AG08395 (cell line): ENCODE measurements around the gene PCARE.
A peak's percentile ranks its signal among the peaks of the same experiment; 100 is the strongest.
"Not testable (repeated sequence)": the region's sequence is repeated elsewhere in the genome, so short reads cannot be mapped to it uniquely, and the experiment has no call there.

ENCODE experiments used
- DNase-seq: peaks from one replicate; pipeline ENCODE4 v3.0.0; 2012; ENCODE audit warnings: mixed read lengths, low spot score

The PCARE gene

GRCh38 chr2:29074411-29074810 lies at the start of gene PCARE:
Gene PCARE, minus strand, starts transcription at chr2:29074523. Its CDS starts 262 bp downstream, at chr2:29074261.
- no peak for DNase-seq

- peak; percentile 71 for DNase-seq
Measured at GRCh38 chr2:29123617-29124349, 49.5 kb upstream of the PCARE start.

- no peak for DNase-seq
Measured at GRCh38 chr2:29120846-29121245, 46.5 kb upstream of the PCARE start.

GRCh38 chr2:29119211-29119610 lies 44.9 kb upstream of the PCARE start:
- no peak for DNase-seq

- DNase-seq = peak; percentile 28
Measured at GRCh38 chr2:29117636-29118303, 43.4 kb upstream of the PCARE start.

GRCh38 chr2:29115797-29116781 lies 41.8 kb upstream of the PCARE start:
- peak; percentile 58 for DNase-seq

- peak; percentile 83 for DNase-seq
Measured at GRCh38 chr2:29114946-29115609, 40.8 kb upstream of the PCARE start, which contains the start of gene CLIP4. Gene CLIP4, plus strand, starts transcription at chr2:29115415. Its CDS starts 5,974 bp downstream, at chr2:29121389.

- no peak for DNase-seq
Measured at GRCh38 chr2:29114586-29114945, 40.2 kb upstream of the PCARE start.

GRCh38 chr2:29113891-29114321 lies 39.6 kb upstream of the PCARE start:
- peak; percentile 72 for DNase-seq

GRCh38 chr2:29113027-29113686 lies 38.8 kb upstream of the PCARE start:
- DNase-seq = no peak

GRCh38 chr2:29112379-29112778 lies 38.1 kb upstream of the PCARE start:
- DNase-seq = no peak

GRCh38 chr2:29110916-29111535 lies 36.7 kb upstream of the PCARE start:
- DNase-seq = no peak

- no peak for DNase-seq
Measured at GRCh38 chr2:29109246-29109645, 34.9 kb upstream of the PCARE start.

- peak; percentile 72 for DNase-seq
Measured at GRCh38 chr2:29108225-29108624, 33.9 kb upstream of the PCARE start.

- DNase-seq = not testable (repeated sequence)
Measured at GRCh38 chr2:29107547-29107946, 33.2 kb upstream of the PCARE start.

GRCh38 chr2:29106980-29107388 lies 32.7 kb upstream of the PCARE start:
- DNase-seq = no peak

GRCh38 chr2:29106256-29106655 lies 31.9 kb upstream of the PCARE start:
- DNase-seq = no peak

GRCh38 chr2:29105375-29105774 lies 31.1 kb upstream of the PCARE start:
- DNase-seq = no peak

- DNase-seq = no peak
Measured at GRCh38 chr2:29104688-29105087, 30.4 kb upstream of the PCARE start.

GRCh38 chr2:29100564-29100963 lies 26.2 kb upstream of the PCARE start:
- no peak for DNase-seq

- no peak for DNase-seq
Measured at GRCh38 chr2:29097569-29097968, 23.2 kb upstream of the PCARE start.
